ENCODE measurements around the gene BMPR1B. TPM values are rescaled to one million over a fixed set of nuclear protein-coding genes. Genes with fewer than 3 reads are reported as not detected.

Gene BMPR1B
- total and polyA plus RNA-seq, 9 of the 15 experiments (the other 6 are each of a cell fraction or from before 2014, with no cell fraction given): 0.01 TPM; not detected in 8

- 2% methylated on average over 11 of the region's 12 CpGs for WGBS (ENCODE audit: insufficient coverage, low coverage, missing lambda C conversion rate)
- no peak overlapping the region for H3K4me3 ChIP-seq
- no peaks in the 10 kb centered on the region for H4K20me1 ChIP-seq (replicated peaks; ENCODE audit: control insufficient read depth, insufficient read depth, low read length)
- H2AFZ ChIP-seq (ENCODE audit: low read depth, low read length): no peak overlapping the region
- H3K27me3 ChIP-seq (ENCODE audit: control insufficient read depth in 2 of 2, insufficient read depth in 2 of 2, low read length in 2 of 2): peaks cover 0 to 8% of the 10 kb centered on the region in 2 experiments; a peak in 3 of 5 replicates
- H3K36me3 ChIP-seq (ENCODE audit: control insufficient read depth, insufficient read depth, low read length): no peaks in the 10 kb centered on the region
- H3K9me1 ChIP-seq (ENCODE audit: control insufficient read depth, insufficient read depth, low read length): no peaks in the 10 kb centered on the region
- H3K4me2 ChIP-seq (ENCODE audit: insufficient read depth, low read length): no peak overlapping the region
- no peaks in the 10 kb centered on the region for H3K79me2 ChIP-seq (ENCODE audit: control insufficient read depth, insufficient read depth, low read length)
- in situ Hi-C loops (cut with MboI): loop anchor here (25.0 kb wide), 1 partner anchor 350 kb away; no protein-coding TSS in a partner anchor
- no peak for TF ChIP-seq XRCC4 (IDR thresholded peaks at IDR 0.05; ENCODE audit: extremely low read depth, insufficient read depth, insufficient read length)
- TF ChIP-seq FIP1L1 (IDR thresholded peaks at IDR 0.05; ENCODE audit: low read depth, low read length, poor library complexity, severe bottlenecking): no peak
- TF ChIP-seq HOXB6 (CRISPR knock-in tag; IDR thresholded peaks at IDR 0.05; ENCODE audit: borderline replicate concordance): no peak
- TF ChIP-seq ATF6 (CRISPR knock-in tag; IDR thresholded peaks at IDR 0.05): no peak
- no peak for TF ChIP-seq CSDE1 (IDR thresholded peaks at IDR 0.05)
- TF ChIP-seq ELF4 (CRISPR knock-in tag; IDR thresholded peaks at IDR 0.05): no peak
- no peak for TF ChIP-seq ZNF263 (CRISPR knock-in tag; IDR thresholded peaks at IDR 0.05; ENCODE audit: borderline replicate concordance)
- no peak for TF ChIP-seq RNF219 (CRISPR knock-in tag; IDR thresholded peaks at IDR 0.05)
- no peak for TF ChIP-seq KAT2B (IDR thresholded peaks at IDR 0.05; ENCODE audit: low read depth, low read length)
- ChIA-PET CTCF (ENCODE audit: low intra/inter-chr PET ratio) (no interaction called here), POLR2A (no interaction called here)
- FAIRE-seq (no peak), DNase-seq (ENCODE audit: extremely low read depth in 1 of 4, low spot score in 3 of 4) (no peak), ATAC-seq (no peak)
- H3K9me3 ChIP-seq (replicated peaks; ENCODE audit: control insufficient read depth, insufficient read depth, low read depth, low read length): no peaks in the 10 kb centered on the region
- intact Hi-C loops (cut with micrococcal nuclease): no loop called here
- H3K4me1 ChIP-seq (replicated peaks in 1 of 2; ENCODE audit: control insufficient read depth in 2 of 2, insufficient read depth in 2 of 2, low read length in 2 of 2): no peaks in the 10 kb centered on the region
- H3K9ac ChIP-seq (ENCODE audit: insufficient read depth in 1 of 2, low read depth in 2 of 2, low read length in 2 of 2): no peak overlapping the region
- no TSS peak for BruUV-seq (replicated peaks)
- H3K27ac ChIP-seq (ENCODE audit: extremely low read depth, low read depth, low read length): no peak overlapping the region
Observed at GRCh38 chr4:95161781-95162469, 404.2 kb downstream of the BMPR1B start.
